GM18867 (cell line): ENCODE results near the gene NRXN3.

Source experiments
- ATAC-seq: cut with Tn5 transposase; IDR thresholded peaks from one replicate; pipeline ENCODE4 v1.9.1; 2021; ENCODE audit warnings: mild to moderate bottlenecking, moderate library complexity; ENCODE audit not compliant: unreplicated experiment

NRXN3 gene

DNA sequence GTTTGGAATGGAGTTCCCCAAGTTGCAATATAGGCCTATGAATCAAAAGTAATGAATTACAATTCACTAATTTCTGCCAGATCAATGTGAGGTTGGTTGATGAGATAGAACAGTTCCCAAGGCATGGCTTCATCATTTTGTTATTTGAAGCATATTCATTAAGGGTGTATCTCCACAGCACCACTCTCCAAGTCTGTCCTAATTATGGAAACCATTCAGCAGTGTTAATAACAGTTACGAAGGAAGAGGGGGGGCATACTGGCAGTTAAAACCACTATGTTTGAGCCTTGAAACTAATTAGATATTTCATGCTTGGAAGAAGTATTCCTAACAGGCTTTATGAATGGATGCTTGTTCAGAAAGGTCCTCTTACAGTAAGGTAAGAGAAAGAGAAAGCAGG lies 1520.8 kb downstream of the NRXN3 start:
- no peak for ATAC-seq

GRCh38 chr14:79693935-79694334 lies 1523.8 kb downstream of the NRXN3 start:
- ATAC-seq, result no peak

- no peak for ATAC-seq
These were observed 1525.1 kb downstream of the NRXN3 start for GRCh38 chr14:79695307-79695706.

DNA sequence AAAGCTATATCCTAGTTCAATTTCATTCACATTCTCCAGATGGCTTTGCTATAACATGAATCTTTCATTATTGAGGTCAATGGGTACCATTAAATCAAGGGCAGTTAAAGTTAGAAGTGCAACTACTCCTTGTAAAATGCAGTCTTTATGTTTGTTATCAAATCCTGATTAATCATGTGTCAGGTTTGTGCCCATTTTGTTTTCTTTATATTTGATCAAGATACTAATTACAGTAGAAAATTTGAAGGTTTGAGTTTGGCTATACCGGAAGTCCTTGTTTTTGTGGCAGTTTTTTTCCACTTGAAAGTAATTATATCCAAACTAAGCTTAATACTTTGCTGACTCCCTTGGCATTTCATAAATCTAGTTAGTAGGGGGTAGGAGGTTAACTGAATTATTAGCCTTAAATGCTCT lies 1528.1 kb downstream of the NRXN3 start:
- no peak for ATAC-seq

GRCh38 chr14:79699206-79699605 lies 1529.0 kb downstream of the NRXN3 start:
- ATAC-seq, result no peak

DNA sequence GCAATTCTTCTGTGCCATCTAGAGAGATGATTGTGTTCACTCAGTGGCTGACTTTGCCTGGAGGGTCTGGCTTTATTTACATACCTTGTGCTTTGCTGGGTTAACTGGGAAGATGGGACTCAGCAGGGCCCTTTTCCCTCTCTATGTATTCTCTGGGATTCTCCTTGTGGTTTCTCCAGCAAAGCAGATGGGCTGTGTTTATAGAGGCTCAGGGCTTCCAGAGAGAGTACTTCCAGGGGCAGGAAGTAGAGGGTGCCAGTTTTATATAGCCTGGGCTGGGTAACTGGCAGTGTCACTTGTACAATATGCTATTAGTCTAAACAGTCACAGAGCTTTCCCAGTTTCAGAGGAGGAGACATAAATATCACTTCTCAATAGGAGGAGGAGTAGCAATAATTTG lies 1531.2 kb downstream of the NRXN3 start:
- no peak for ATAC-seq

GRCh38 chr14:79702197-79702596 lies 1532.0 kb downstream of the NRXN3 start:
- no peak for ATAC-seq

DNA sequence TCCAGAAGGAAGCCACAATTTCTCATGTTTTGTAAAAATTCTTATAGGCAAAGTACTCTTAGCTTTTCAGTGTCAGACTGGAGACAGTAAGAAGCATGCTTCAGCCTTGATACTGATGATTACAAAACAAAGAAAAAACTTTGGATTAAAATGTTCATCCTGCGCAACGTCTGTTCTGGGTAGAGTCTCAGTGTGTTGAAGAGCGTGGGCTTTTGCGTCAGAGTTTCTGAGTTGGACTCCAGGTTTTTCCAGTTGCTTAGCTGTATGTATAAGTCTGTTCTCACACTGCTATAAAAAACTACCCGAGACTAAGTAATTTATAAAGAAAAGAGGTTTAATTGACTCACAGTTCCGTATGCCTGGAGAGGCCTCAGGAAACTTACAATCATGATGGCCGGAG lies 1533.0 kb downstream of the NRXN3 start:
- ATAC-seq, result no peak

DNA sequence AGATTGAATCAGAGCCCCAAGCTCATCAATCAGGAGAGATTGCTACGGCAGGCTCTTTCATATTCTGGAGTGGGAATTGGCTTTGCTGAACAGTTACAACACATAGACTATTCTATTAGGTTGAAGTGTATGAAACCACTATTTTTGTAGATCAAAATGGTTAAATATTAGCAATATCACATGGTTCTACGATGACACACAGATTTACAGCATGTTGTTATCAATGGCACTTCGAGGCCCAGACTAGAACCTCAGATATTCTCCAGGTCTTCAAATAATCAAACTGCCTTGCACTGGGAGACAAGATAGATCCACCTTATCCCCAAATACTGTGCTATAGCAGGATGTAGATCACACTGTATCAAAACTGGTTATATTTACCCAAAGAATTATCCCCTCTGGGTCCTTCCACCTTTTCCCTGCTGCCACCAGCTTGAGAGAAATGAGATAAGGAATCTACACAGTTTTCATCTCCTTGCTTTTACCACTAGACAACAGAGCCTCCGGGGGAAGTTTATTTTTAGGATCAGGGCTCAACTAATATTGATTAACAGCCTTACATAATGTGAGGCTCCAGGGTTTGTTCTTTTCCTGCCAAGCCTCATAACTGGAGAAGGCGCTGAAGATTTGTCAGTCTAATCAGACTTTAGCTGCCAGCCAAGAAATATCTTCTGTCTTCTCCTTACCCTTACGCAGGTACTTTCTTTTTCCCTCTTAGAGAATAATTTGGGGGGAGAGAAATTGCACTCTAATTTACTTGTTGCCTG lies 1534.1 kb downstream of the NRXN3 start:
- no peak for ATAC-seq

DNA sequence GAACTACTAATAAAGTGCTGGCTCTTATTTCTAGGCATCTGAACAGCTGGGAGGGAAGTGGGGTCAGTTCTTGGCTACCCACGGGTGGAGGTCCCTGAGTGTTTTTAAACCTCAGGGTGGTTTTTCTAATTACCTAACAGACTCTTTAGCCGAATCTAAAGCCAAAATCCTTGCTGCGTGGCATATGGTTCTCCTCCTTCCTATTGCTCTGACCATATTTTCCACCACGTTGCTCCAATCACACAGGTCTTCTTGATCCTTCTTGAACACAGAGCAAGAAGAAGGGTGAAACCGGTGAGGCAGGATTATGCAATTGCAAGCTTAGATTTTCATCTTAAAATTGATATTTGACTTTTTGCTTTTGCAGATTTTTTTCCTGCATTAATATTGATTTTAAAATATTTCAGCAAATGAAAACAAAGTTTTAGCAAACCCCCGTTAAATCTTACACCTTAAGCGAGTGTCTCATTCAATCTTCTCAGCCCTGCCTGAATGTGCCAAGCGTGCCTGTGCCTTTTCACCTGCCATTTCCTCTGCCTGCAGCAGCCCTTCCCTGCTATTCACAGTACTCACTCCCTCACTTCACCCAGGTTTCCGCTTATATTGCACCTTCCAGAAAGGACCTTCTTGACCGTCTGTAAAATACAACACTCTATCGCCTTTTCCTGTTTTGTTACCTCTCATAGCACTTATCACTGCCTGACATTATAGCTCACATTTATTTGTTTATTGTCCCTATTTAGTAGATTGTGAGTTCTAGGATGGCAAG lies 1535.1 kb downstream of the NRXN3 start:
- no peak for ATAC-seq

- ATAC-seq, result no peak
These were observed 1536.2 kb downstream of the NRXN3 start for GRCh38 chr14:79706382-79706781.

DNA sequence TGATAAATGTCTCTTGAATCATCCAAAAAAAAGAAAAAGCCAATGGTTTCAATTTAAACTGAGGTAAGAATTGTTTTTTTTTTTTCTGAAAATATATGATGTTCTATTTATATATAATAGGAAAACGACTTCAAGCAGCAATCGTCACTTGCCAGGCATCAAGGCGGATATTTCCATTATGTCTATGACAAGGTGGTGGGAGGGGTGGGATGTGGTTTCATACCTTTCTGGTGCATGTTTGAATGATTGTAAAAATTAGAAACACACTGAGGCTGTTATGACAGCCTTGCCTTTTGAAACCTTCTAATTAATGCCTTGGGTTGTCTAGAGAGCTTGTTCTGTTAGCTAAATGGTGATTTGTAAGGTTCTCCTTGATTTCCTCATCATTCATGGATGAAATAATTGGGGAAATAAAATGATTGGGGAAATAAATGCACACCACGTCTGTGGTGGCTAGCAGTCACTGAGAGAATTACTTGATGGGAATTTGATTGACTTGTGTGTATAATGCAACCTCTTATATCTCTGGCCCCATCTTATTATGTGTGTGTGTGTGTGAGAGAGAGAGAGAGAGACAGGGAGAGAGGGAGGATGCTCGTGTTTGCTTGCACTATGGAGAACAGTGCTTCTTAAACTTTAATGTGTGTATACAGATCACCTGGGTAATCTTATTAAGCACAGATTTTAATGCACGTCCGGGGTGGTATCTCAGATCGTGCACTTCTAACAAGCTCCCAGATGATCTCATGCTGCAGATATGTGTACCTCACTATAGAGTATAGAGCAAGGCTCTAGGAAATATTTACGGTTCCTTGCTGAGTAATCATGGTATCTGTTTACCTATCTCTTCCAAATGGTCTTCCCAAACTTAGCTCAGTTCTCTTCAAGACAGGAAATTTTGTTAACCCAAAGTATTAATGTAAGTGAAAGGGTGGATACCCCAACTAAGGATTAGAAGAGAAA lies 1538.5 kb downstream of the NRXN3 start:
- ATAC-seq, result no peak

GRCh38 chr14:79709573-79709972 lies 1539.4 kb downstream of the NRXN3 start:
- ATAC-seq, result no peak

- no peak for ATAC-seq
These were observed 1542.3 kb downstream of the NRXN3 start for GRCh38 chr14:79712302-79712950.

DNA sequence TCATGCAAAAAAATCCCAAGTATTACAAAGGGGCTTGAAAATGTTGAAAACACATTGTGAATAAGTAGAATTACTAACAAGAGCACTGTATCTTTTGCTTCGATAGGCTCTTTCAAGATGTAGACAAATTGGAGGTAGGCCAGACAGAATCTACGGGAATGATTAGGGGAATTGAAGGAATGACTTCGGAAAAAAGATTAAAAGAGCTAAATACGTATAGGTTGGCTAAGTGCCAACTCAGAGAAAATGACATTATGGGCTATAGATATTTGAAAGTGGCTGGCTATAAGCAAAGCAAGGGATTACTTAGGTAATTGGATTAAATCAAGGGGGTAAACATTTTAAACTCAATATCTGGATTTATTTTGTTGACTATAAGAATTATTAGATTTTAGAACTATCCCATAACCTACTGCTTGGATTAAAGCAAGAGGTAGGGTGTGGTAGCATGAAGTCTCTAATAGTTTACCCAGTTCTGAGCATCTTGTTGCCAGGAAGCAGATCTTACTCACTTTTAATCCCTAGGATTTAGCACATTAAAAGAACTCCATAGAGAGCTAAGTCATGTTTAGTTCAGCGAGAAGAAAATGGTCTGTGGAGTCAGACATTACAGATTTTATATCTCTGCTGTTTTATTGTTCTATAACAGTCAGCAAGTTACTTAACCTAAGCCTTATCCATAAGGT lies 1551.4 kb downstream of the NRXN3 start:
- no peak for ATAC-seq

- ATAC-seq, result no peak
These were observed 1555.0 kb downstream of the NRXN3 start for GRCh38 chr14:79724934-79725717.

DNA sequence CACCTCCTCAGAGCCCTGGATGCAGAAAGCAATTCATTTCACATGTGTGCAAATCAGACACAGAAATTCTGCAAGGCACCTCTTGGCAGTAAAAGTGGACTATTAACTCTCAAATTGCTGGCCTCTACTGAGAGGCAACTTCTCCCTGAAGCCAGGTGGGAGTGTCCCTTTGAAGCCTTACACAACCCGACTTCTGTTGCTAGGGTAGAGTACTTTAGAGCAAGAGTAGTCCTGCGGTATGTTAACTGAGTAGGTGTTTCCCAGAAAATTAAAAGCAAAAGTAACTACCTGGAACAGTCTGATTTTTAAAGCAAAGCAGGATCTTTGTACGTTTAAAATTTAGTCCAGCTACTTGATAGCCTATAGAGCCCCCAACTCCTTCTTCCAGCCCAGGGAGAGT lies 1557.7 kb downstream of the NRXN3 start:
- no peak for ATAC-seq

DNA sequence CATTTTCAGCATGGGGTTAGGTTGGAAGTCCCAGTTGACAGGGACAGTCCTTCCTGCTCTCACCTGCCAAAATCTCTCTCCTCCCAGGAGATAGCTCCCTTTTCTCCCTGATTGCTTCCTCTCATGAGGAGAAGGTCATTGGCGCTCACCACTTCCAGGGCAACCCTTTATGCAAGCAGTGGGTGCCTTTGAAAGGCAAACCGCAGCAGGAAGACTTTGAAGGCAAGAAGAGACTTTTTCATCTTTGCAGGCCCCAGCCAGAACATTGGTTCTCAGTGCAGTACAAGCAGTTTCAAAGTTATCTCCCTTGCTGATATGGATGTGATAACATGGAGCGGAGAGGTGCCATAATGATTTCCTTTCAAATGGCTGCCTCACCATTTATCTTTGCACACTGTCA lies 1558.2 kb downstream of the NRXN3 start:
- no peak for ATAC-seq

GRCh38 chr14:79729731-79730130 lies 1559.6 kb downstream of the NRXN3 start:
- no peak for ATAC-seq
